ENCODE results near the gene PTPRM. TPM values are rescaled to one million over a fixed set of nuclear protein-coding genes. Genes with fewer than 3 reads are reported as not detected.

PTPRM gene
- total RNA-seq, 1 experiment from 2014 or later: 14.5 TPM

DNA sequence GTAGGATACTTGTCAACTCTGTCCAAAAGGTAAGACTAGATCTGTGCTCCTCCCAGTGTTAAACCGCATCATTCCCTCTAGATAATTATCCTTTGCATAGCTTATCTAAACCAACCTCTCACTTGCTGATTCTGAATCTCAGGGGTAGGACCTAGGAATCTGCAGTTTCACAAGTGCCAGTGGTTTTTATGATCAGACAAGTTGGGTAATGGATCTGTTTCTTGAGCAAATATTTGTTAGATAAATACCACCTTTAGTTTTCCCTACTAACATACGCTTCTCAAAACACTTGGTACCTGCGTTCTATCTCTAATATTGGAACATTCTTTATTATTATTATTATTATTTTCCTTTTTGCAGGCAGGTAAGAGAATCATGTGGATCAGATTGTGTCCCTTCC lies 439.9 kb downstream of the PTPRM start:
- RAD21 ChIA-PET (ENCODE audit: low non-redundant PET in 1 of 2, low total read pairs in 2 of 2, uncharacterized antibody in 2 of 2, unreplicated experiment in 2 of 2): no interaction called here
- Histone ChIP-seq H3K27me3 (ENCODE audit: insufficient read depth, low read length) (no peaks in the 10 kb centered on the region), H3K79me2 (ENCODE audit: insufficient read depth, low read length) (no peaks in the 10 kb centered on the region), H3K9me3 (ENCODE audit: control insufficient read depth in 1 of 2, insufficient read depth in 1 of 2, low read depth in 1 of 2, low read length in 2 of 2) (no peaks in the 10 kb centered on the region), H3K36me3 (ENCODE audit: control insufficient read depth in 1 of 2, insufficient read depth in 2 of 2, low read length in 2 of 2) (no peaks in the 10 kb centered on the region), H3K4me1 (ENCODE audit: control insufficient read depth in 1 of 2, insufficient read depth in 2 of 2, low read length in 2 of 2) (no peaks in the 10 kb centered on the region), H2AFZ (ENCODE audit: low read depth, low read length, poor library complexity, severe bottlenecking) (no peak overlapping the region), H3K27ac (ENCODE audit: low read depth, low read length) (no peak overlapping the region), H3K9me2 (ENCODE audit: insufficient read depth) (no peaks in the 10 kb centered on the region), H3K4me2 (ENCODE audit: low read length) (no peak overlapping the region), H4K20me1 (ENCODE audit: insufficient read depth) (no peaks in the 10 kb centered on the region), H3K9ac (ENCODE audit: low read length) (no peak overlapping the region), H3K4me3 (replicated peaks in 1 of 2; ENCODE audit: low read depth in 1 of 2, low read length in 2 of 2) (no peak overlapping the region)
- DNase-seq (ENCODE audit: low read depth, low spot score): no peak
- CTCF ChIA-PET: no interaction called here
- BruUV-seq (replicated peaks): no TSS peak
- no peak for TF ChIP-seq POLR2A (IDR thresholded peaks at IDR 0.05; ENCODE audit: borderline replicate concordance, extremely low read depth, insufficient read depth, insufficient read length)
- no peak for TF ChIP-seq TCF7L2 (IDR thresholded peaks at IDR 0.05; ENCODE audit: borderline replicate concordance, extremely low read depth, insufficient read depth, insufficient read length)
- no peak for TF ChIP-seq SP1 (IDR thresholded peaks at IDR 0.05; ENCODE audit: low read depth)
- TF ChIP-seq ZFX (IDR thresholded peaks at IDR 0.05): no peak
- no peak for TF ChIP-seq EZH2 (IDR thresholded peaks at IDR 0.05)
- TF ChIP-seq, protein P1, sequence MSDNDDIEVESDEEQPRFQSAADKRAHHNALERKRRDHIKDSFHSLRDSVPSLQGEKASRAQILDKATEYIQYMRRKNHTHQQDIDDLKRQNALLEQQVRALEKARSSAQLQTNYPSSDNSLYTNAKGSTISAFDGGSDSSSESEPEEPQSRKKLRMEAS (IDR thresholded peaks at IDR 0.05): no peak
- no peak for TF ChIP-seq ZNF274 (IDR thresholded peaks at IDR 0.05; ENCODE audit: low read depth, low read length)
- TF ChIP-seq, protein P2, sequence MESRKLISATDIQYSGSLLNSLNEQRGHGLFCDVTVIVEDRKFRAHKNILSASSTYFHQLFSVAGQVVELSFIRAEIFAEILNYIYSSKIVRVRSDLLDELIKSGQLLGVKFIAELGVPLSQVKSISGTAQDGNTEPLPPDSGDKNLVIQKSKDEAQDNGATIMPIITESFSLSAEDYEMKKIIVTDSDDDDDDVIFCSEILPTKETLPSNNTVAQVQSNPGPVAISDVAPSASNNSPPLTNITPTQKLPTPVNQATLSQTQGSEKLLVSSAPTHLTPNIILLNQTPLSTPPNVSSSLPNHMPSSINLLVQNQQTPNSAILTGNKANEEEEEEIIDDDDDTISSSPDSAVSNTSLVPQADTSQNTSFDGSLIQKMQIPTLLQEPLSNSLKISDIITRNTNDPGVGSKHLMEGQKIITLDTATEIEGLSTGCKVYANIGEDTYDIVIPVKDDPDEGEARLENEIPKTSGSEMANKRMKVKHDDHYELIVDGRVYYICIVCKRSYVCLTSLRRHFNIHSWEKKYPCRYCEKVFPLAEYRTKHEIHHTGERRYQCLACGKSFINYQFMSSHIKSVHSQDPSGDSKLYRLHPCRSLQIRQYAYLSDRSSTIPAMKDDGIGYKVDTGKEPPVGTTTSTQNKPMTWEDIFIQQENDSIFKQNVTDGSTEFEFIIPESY (IDR thresholded peaks at IDR 0.05; ENCODE audit: extremely low read depth, insufficient replicate concordance, low read length): no peak
- no peak for TF ChIP-seq YY1 (IDR thresholded peaks at IDR 0.05; ENCODE audit: extremely low read depth, insufficient replicate concordance, low read depth, low read length)
- TF ChIP-seq, protein P3, sequence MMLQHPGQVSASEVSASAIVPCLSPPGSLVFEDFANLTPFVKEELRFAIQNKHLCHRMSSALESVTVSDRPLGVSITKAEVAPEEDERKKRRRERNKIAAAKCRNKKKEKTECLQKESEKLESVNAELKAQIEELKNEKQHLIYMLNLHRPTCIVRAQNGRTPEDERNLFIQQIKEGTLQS (IDR thresholded peaks at IDR 0.05): no peak
- TF ChIP-seq, protein P4, sequence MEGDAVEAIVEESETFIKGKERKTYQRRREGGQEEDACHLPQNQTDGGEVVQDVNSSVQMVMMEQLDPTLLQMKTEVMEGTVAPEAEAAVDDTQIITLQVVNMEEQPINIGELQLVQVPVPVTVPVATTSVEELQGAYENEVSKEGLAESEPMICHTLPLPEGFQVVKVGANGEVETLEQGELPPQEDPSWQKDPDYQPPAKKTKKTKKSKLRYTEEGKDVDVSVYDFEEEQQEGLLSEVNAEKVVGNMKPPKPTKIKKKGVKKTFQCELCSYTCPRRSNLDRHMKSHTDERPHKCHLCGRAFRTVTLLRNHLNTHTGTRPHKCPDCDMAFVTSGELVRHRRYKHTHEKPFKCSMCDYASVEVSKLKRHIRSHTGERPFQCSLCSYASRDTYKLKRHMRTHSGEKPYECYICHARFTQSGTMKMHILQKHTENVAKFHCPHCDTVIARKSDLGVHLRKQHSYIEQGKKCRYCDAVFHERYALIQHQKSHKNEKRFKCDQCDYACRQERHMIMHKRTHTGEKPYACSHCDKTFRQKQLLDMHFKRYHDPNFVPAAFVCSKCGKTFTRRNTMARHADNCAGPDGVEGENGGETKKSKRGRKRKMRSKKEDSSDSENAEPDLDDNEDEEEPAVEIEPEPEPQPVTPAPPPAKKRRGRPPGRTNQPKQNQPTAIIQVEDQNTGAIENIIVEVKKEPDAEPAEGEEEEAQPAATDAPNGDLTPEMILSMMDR (IDR thresholded peaks at IDR 0.05 in 2 of 3, conservative IDR thresholded peaks at IDR 0.05 in 1 of 3; ENCODE audit: borderline replicate concordance in 1 of 3, insufficient read depth in 1 of 3, low read depth in 2 of 3, low read length in 2 of 3): no peak
- ATAC-seq: no peak
- intact Hi-C loops (cut with micrococcal nuclease): no loop called here
- POLR2A ChIA-PET: no interaction called here

All from HCT116 (cell line).